Endometrium (tissue), 2 donors: ENCODE results near the gene WDR48.

Experiments
- FAIRE-seq: peaks from 2 replicates; lab custom pipeline; 2012; peaks lifted over from hg19 to GRCh38; lab: Jason Lieb, UNC
- donor health status: control.
- donor health status: control.

WDR48 gene

GRCh38 chr3:39102504-39103323 is 50.9 kb downstream of the WDR48 start:
- FAIRE-seq: no peak

DNA sequence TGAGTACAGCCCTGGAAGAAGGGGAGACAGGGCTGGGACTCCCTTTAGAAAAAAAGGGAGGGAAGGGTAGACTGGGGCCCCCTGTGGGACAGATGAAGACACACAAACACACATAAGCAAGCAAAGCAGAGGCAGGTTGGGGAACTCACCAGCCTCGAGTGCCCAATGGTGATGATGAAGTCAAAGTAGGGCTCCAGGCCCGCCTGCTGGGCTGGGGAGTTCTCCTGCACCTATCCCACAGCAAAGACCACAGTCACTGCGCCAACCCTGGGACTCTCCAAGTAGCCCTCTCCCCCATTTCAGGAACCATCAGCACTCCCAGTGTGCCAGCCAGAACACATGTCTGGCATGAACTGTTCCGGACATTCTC is 51.5 kb downstream of the WDR48 start:
- FAIRE-seq: no peak

GRCh38 chr3:39103791-39104552 is 52.2 kb downstream of the WDR48 start:
- FAIRE-seq: no peak

- FAIRE-seq: no peak
Measured at GRCh38 chr3:39104961-39105686, 53.3 kb downstream of the WDR48 start.

DNA sequence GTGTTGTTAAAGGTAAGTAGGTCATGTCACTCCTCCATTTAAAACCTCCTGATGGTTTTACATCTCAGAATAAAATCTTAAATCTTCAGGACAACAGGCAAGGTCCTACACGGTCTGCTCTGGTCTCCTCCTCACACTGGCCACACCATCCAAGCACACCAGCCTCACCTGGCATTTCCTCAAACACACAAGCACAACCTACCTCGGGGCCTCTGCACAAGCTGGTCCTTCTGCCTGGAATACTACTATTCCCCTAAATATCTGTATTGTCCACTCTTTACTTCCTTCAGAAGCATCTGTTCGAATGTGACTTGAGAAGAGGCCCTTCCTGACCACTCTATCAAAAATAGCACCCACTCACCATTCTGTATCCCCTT is 53.9 kb downstream of the WDR48 start:
- FAIRE-seq: no peak

DNA sequence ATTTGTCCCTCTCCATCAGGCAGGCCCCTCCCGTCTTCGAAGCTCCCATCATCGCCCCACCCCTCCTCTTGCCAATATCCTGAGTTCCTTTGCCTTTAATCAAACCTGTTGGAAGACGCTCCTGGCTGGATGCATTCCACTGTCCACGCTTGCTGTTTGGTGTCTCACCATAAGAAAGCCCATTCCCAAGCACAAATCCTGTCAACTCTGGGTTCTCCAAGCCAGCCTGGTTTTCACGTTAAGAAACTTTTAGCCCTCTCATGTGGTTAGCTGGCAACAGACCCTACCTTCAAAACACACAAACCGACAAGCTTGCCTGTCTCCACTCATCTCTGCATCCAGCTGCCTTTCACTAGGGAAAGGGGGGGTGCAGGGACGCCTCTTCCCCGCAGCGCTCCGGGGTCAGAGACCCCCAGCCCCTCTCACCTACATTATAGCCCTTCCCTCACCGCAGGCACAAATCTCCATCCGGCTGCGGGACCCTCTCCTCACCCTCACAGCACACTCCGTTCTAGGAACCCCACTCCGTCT is 54.5 kb downstream of the WDR48 start:
- FAIRE-seq: no peak

- FAIRE-seq: no peak
Measured at GRCh38 chr3:39106851-39107387, 55.1 kb downstream of the WDR48 start.

GRCh38 chr3:39107388-39108199 is 55.8 kb downstream of the WDR48 start, which contains the start of the genes GORASP1 and TTC21A:
GORASP1 (minus strand) TSS chr3:39107627; CDS start chr3:39107541, 86 bp downstream.
TTC21A (plus strand) TSS chr3:39107680; CDS start chr3:39107838, 158 bp downstream.
- FAIRE-seq: no peak

- FAIRE-seq: no peak
Measured at GRCh38 chr3:39108200-39108710, 56.4 kb downstream of the WDR48 start.

- FAIRE-seq: no peak
Measured at GRCh38 chr3:39109086-39109485, 57.3 kb downstream of the WDR48 start.

DNA sequence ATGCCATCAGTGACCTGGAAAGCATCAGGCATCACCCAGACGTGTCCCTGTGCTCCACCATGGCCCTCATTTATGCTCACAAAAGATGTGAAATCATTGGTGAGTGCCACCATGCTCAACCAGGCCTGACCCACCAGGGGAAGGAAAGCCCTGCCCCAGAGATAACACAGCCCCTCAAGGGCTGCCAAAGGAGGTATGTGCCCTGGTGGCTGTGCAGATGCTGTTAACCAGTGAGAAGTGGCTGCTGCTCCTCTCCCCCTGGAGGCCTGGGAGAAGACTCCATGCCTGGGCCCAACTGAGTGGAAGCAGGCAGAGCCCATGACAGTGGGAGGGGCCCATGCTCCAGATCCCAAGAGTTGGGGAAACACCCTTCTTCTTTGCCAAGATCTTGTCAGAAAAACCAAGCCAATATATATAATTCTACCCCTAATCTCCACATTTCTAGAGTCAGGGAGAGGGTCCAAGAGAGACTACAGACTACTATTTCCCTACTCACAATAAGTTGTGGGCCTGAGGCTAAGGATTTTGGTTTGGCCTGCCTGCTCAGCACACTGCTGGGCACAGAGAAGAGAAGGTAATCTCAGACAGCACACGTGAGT is 58.3 kb downstream of the WDR48 start:
- no peak for FAIRE-seq

DNA sequence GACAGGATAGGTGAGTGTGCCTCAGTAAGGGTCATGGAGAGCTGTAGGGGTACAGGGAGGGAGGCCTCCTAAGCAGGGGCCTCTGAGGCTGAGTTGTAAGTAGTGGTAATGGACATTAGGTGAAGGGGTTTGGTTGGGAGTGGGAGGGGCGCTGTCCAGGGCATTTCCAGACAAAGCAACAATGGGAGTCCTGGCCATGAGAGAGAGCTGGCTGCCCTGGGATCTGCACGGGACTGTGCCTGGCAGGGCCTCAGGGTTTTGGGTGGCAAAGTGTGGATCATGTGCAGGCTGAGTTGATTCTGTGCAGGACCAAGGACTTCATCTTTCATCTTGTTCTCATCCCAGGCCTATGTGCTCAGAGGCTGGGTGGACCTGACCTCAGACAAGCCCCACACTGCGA is 60.3 kb downstream of the WDR48 start:
- no peak for FAIRE-seq

DNA sequence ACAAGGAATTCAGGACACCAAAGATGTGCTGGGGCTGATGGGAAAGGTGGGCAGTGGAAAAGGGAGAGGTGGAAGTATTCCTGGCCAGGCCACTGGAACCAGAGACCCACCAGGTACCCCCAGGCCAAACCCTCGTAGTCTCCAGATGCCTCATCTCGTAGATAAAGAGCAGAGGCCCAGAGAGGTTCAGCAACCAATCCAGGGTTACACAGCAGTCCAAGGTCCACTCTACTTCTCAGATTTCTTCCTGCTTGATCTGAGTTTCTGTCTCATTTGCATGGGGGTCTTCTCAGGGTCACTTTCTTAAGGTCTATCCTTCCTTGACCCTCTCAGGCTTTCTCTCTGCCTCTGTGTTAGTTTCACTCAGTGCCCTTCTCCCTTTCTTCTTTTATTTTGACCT is 60.7 kb downstream of the WDR48 start:
- no peak for FAIRE-seq

GRCh38 chr3:39113291-39113690 is 61.5 kb downstream of the WDR48 start:
- FAIRE-seq: no peak

DNA sequence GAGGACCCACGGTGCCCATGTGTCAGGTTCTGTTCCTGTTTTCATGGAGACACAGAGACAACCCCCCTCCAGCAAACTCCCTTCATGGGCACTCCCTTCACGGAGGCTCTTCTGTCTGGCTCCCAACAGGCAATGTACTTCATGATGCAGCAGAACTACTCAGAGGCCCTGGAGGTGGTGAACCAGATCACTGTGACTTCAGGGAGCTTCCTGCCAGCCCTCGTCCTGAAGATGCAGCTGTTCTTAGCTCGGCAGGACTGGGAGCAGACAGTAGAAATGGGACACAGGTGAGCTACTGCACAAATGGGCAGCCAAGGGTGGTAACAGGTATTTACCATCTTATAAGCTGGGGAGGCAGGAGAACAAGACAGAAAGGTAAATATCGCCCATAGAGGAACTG is 62.6 kb downstream of the WDR48 start:
- no peak for FAIRE-seq

DNA sequence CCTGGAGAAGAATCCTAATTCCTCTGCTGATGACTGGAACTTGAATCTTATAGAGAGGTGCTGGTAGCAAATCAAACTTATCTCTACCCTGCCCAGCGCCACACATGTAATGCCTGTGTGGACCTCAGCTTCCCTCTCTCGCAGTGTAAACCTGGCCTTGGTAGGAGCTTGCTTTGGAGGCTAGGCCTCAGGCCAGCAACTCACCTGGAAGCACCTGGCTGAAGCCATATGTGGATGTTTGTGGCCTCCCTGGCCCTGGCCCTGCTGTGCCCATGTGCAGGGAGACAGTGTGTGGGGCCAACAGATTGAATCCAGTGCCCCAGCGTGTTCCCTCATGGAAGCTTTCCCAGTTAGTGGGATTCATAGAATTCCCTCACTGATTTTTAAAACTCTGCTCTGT is 64.1 kb downstream of the WDR48 start:
- FAIRE-seq: no peak

DNA sequence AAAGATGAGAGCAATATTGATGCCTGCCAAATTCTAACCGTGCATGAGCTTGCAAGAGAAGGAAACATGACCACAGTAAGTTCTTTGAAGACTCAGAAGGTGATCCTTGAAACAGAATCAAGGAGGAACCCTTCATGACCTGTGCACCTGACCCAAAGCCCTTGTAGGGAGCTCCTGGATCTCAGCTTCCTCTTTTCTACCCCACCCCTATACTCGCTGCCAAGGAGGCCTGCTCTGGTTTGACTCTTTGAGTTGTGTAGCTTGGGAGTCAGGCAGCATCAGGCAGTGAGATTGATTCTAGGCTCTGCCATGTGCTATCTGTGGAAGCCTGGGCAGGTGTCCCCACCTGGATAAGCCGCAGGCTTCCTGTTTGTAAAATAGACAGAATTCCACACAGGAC is 66.3 kb downstream of the WDR48 start:
- no peak for FAIRE-seq

- FAIRE-seq: no peak
Measured at GRCh38 chr3:39118931-39119660, 67.3 kb downstream of the WDR48 start.

DNA sequence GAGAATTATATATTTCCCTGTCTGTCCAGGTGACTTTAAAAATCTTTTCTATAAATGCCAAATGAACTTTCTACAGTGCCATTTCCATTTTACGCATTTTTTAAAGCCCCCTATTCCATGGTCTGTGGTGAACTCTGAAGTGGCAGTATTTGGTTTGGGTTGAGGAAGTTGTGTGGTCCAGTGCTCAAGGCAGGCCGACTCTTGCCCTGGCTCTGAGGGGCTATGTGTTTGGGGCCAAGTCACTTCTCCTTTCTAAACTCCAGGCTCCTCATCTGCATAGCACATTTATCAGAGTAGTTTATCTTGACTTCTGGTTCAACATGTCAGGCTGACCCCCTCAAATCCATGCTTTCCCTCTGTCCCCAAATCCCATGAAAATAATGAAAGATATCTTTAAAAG is 69.8 kb downstream of the WDR48 start:
- no peak for FAIRE-seq

DNA sequence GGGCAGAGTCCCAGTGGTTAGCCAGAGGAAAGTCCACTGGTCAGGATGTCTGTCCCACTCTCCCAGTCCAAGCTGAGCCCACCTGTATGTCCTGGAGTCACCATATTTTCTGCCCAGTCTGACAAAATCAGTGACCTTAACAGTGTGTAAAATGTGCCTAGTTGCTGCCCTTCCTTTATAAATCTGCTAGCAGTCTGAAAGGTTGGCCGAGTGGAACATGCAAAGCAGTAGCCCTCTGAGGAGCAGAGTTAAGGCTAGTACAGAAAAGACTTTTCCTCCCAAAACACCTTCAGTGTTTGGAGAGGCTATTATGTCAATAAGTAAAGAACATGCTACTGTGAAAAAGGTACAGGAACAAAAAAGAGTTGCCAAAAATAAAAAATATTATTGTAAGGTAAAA is 71.0 kb downstream of the WDR48 start:
- no peak for FAIRE-seq
